Dedifferentiated amniotic fluid mesenchymal stem cell (primary cell): ENCODE measurements around the gene TMEM151B.

Experiments used
- DNase-seq: peaks from one replicate; pipeline ENCODE4 v3.0.0-alpha.2; 2016; ENCODE audit errors: extremely low spot score

The TMEM151B gene

GRCh38 chr6:44264154-44265006 lies 5.9 kb upstream of the TMEM151B start:
- DNase-seq, result no peak

GRCh38 chr6:44265007-44265721 lies 5.1 kb upstream of the TMEM151B start, which contains the start of gene NFKBIE:
Gene NFKBIE, minus strand, starts transcription at chr6:44265551. Its CDS starts 205 bp downstream, at chr6:44265346.
- DNase-seq, result peak; percentile 88

- DNase-seq, result no peak
These were observed 4.5 kb upstream of the TMEM151B start for GRCh38 chr6:44265722-44266233.

- DNase-seq, result no peak
These were observed 3.9 kb upstream of the TMEM151B start for GRCh38 chr6:44266347-44266746.

- no peak for DNase-seq
These were observed 3.0 kb upstream of the TMEM151B start for GRCh38 chr6:44267252-44267651.

GRCh38 chr6:44268095-44268628 lies 2.1 kb upstream of the TMEM151B start:
- DNase-seq, result no peak

GRCh38 chr6:44269178-44269920 lies 901 bp upstream of the TMEM151B start:
- no peak for DNase-seq

- no peak for DNase-seq
These were observed 516 bp downstream of the TMEM151B start for GRCh38 chr6:44270526-44271405.

GRCh38 chr6:44271406-44271723 lies 1.1 kb downstream of the TMEM151B start:
- DNase-seq, result no peak

- no peak for DNase-seq
These were observed 1.7 kb downstream of the TMEM151B start for GRCh38 chr6:44271914-44272313.

GRCh38 chr6:44272529-44272928 lies 2.3 kb downstream of the TMEM151B start:
- DNase-seq, result no peak

GRCh38 chr6:44272999-44273566 lies 2.8 kb downstream of the TMEM151B start:
- DNase-seq, result no peak

GRCh38 chr6:44273617-44274016 lies 3.4 kb downstream of the TMEM151B start:
- no peak for DNase-seq

GRCh38 chr6:44275271-44275748 lies 5.1 kb downstream of the TMEM151B start:
- DNase-seq, result no peak

GRCh38 chr6:44275749-44276648 lies 5.7 kb downstream of the TMEM151B start:
- DNase-seq, result no peak

GRCh38 chr6:44276667-44277640 lies 6.7 kb downstream of the TMEM151B start:
- DNase-seq, result no peak

- no peak for DNase-seq
These were observed 7.5 kb downstream of the TMEM151B start for GRCh38 chr6:44277763-44278162.

- DNase-seq, result no peak
These were observed 8.1 kb downstream of the TMEM151B start for GRCh38 chr6:44278315-44278714.
